CD14-positive monocyte (primary cell): ENCODE results near the gene TOX3. TPM values are rescaled to one million over a fixed set of nuclear protein-coding genes. Genes with fewer than 3 reads are reported as not detected.

Source experiments
- DNase-seq, 3 donors: peaks; one replicate each; pipeline ENCODE4 v3.0.0-alpha.2; 2011 to 2022
- H2AFZ ChIP-seq: 2 replicates; pipeline ENCODE4 v1.6.0; 2012; ENCODE audit warnings: mild to moderate bottlenecking, low read depth, low read length, inconsistent platforms; ENCODE audit not compliant: insufficient read depth, poor library complexity, severe bottlenecking
- H3K27ac ChIP-seq, 2 donors: 1 replicate in 1 of 2; 2 replicates in 1 of 2; pipeline ENCODE4 v1.5.1; 2012 to 2013; ENCODE audit warnings: low read length in 2 of 2, control low read depth in 1 of 2, inconsistent platforms in 1 of 2, low read depth in 1 of 2, mild to moderate bottlenecking in 1 of 2
- H3K27me3 ChIP-seq, 2 donors: one replicate each; pipeline versions ENCODE4 v1.6.0 to v1.6.1; 2011 to 2013; ENCODE audit warnings: low read length in 2 of 2; ENCODE audit not compliant: control insufficient read depth in 2 of 2, insufficient read depth in 2 of 2
- H3K36me3 ChIP-seq, 2 donors: replicated peaks in 1 of 2; 1 replicate in 1 of 2; 2 replicates in 1 of 2; pipeline versions ENCODE4 v1.5.1 to v1.6.1; 2012 to 2013; ENCODE audit warnings: low read length in 2 of 2, control low read depth in 1 of 2, inconsistent platforms in 1 of 2, mild to moderate bottlenecking in 1 of 2; ENCODE audit not compliant: insufficient read depth in 2 of 2, control insufficient read depth in 1 of 2
- H3K4me1 ChIP-seq, 2 donors: 1 replicate in 1 of 2; 2 replicates in 1 of 2; pipeline versions ENCODE4 v1.5.1 to v1.6.1; 2012 to 2013; ENCODE audit warnings: low read length in 2 of 2, control low read depth in 1 of 2, inconsistent platforms in 1 of 2, mild to moderate bottlenecking in 1 of 2, moderate library complexity in 1 of 2; ENCODE audit not compliant: insufficient read depth in 2 of 2, control insufficient read depth in 1 of 2
- H3K4me2 ChIP-seq: replicated peaks from 2 replicates; pipeline ENCODE3; 2012; ENCODE audit warnings: low read length, moderate library complexity, mild to moderate bottlenecking; ENCODE audit not compliant: poor library complexity, severe bottlenecking; ENCODE audit errors: extremely low read depth
- H3K4me3 ChIP-seq, 3 experiments: fragments of 200-600 bp in 1 of 3; sonication (generic) in 1 of 3; replicated peaks in 1 of 3; 1 replicate in 2 of 3; 2 replicates in 1 of 3; pipeline ENCODE4 v1.5.1; 2011 to 2013; ENCODE audit warnings: low read length in 3 of 3, mild to moderate bottlenecking in 3 of 3, control low read depth in 2 of 3, low read depth in 2 of 3, inconsistent platforms in 1 of 3, moderate library complexity in 1 of 3
- H3K79me2 ChIP-seq: 2 replicates; pipeline ENCODE4 v1.6.0; 2012; ENCODE audit warnings: mild to moderate bottlenecking, control low read depth, inconsistent platforms, low read length, moderate library complexity; ENCODE audit not compliant: insufficient read depth
- H3K9ac ChIP-seq: 2 replicates; pipeline ENCODE4 v1.6.0; 2017; ENCODE audit warnings: low read length, mild to moderate bottlenecking; ENCODE audit not compliant: insufficient read depth, poor library complexity, severe bottlenecking
- H3K9me3 ChIP-seq, 2 donors: replicated peaks in 1 of 2; 1 replicate in 1 of 2; 2 replicates in 1 of 2; pipeline versions ENCODE4 v1.5.1 to v1.6.1; 2012 to 2013; ENCODE audit warnings: low read length in 2 of 2, control low read depth in 1 of 2; ENCODE audit not compliant: control insufficient read depth in 1 of 2, insufficient read depth in 1 of 2
- H4K20me1 ChIP-seq: 2 replicates; pipeline ENCODE4 v1.6.0; 2012; ENCODE audit warnings: mild to moderate bottlenecking, low read length, control low read depth, moderate library complexity; ENCODE audit not compliant: insufficient read depth
- H3K27ac Mint-ChIP-seq, 7 donors: one replicate each; pipeline ENCODE4 v1.8.0; 2020; ENCODE audit warnings: mild to moderate bottlenecking in 7 of 7, mixed read lengths in 7 of 7, moderate library complexity in 6 of 7, inconsistent platforms in 2 of 7
- H3K27me3 Mint-ChIP-seq, 3 donors: one replicate each; pipeline ENCODE4 v1.8.0; 2021 to 2022; ENCODE audit warnings: low read depth in 3 of 3, mild to moderate bottlenecking in 3 of 3, mixed read lengths in 3 of 3, moderate library complexity in 3 of 3, inconsistent platforms in 1 of 3
- H3K36me3 Mint-ChIP-seq, 2 donors: one replicate each; pipeline ENCODE4 v1.8.0; 2020; ENCODE audit warnings: mixed read lengths in 2 of 2, inconsistent platforms in 1 of 2, mild to moderate bottlenecking in 1 of 2
- H3K4me1 Mint-ChIP-seq: one replicate; pipeline ENCODE4 v1.8.0; 2020; ENCODE audit warnings: mild to moderate bottlenecking, mixed read lengths
- H3K4me3 Mint-ChIP-seq, 2 donors: one replicate each; pipeline ENCODE4 v1.8.0; 2020; ENCODE audit warnings: mild to moderate bottlenecking in 2 of 2, mixed read lengths in 2 of 2, moderate library complexity in 1 of 2
- H3K9me3 Mint-ChIP-seq, 7 donors: one replicate each; pipeline ENCODE4 v1.8.0; 2020 to 2022; ENCODE audit warnings: mixed read lengths in 7 of 7, mild to moderate bottlenecking in 6 of 7, moderate library complexity in 6 of 7, inconsistent platforms in 2 of 7
- WGBS: methylation state at CpG from one replicate; pipeline ENCODE4 v1.1.5; 2013; ENCODE audit warnings: missing lambda C conversion rate; ENCODE audit not compliant: insufficient coverage; 5-methylcytosine and 5-hydroxymethylcytosine counted together
- intact Hi-C, 2 donors: fragments of 100-400 bp; cut with micrococcal nuclease; formaldehyde crosslinking; loops; one replicate each; pipeline versions ENCODE4 v1.15.0 to v1.15.1; 2023
- polyA plus RNA-seq, 3 donors: library from polyadenylated mRNA; depleted of rRNA in 1 of 3; unstranded in 2 of 3; stranded (reverse) in 1 of 3; fragments of 300-500 nt in 2 of 3; fragments of >200 nt in 1 of 3; fragmentation: Illumina TruSeq in 2 of 3; gene quantifications; 1 replicate in 2 of 3; 2 replicates in 1 of 3; pipeline ENCODE4 v1.2.3, GENCODE V29; 2012 to 2021
- TF ChIP-seq, protein P1 (sequence below): fragments of 200-600 bp; IDR thresholded peaks from one replicate; pipeline ENCODE4 v1.8.0; 2022; ENCODE audit warnings: antibody characterized with exemption, mild to moderate bottlenecking

The TOX3 gene
- polyA plus RNA-seq, 3 donors: not detected

DNA sequence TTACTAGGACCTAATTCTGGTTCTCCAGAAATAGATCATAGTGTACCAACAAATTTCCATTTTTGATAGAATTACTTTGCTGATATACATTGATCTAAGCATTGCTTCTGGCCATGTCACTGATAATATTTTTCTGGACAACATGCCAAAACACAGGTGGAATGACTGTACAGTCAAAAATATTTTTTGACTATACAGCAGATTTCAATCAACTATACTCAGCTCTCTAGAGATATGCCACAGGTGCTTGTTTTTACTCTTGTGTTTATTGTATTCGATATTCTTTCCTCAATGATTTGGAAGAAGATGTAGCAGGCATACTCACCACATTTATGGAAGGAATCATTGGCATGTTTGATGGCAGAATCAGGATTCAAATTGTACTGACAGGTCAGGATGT is 21.6 kb upstream of the TOX3 start:
- H4K20me1 ChIP-seq: no peaks in the 10 kb centered on the region
- no peak overlapping the region for H3K27ac ChIP-seq
- no peak overlapping the region for H3K9ac ChIP-seq
- H3K27ac Mint-ChIP-seq: no peak overlapping the region
- intact Hi-C loops: no loop called here
- no CpG with 5 or more reads among the region's 1 CpG for WGBS
- peaks cover 0 to 12% (median 3%) of the 10 kb centered on the region in 7 donors for H3K9me3 Mint-ChIP-seq
- H3K9me3 ChIP-seq: no peaks in the 10 kb centered on the region
- no peaks in the 10 kb centered on the region for H3K36me3 Mint-ChIP-seq
- no peaks in the 10 kb centered on the region for H3K27me3 ChIP-seq
- H3K79me2 ChIP-seq: no peaks in the 10 kb centered on the region
- H3K36me3 ChIP-seq: no peaks in the 10 kb centered on the region
- H3K4me3 ChIP-seq: no peak overlapping the region
- H3K4me1 ChIP-seq: no peaks in the 10 kb centered on the region
- peaks cover 1 to 6% (median 2%) of the 10 kb centered on the region in 3 donors for H3K27me3 Mint-ChIP-seq
- no peak overlapping the region for H3K4me2 ChIP-seq
- peaks cover 3% of the 10 kb centered on the region for H3K4me1 Mint-ChIP-seq
- no peak for DNase-seq
- TF ChIP-seq, protein P1, sequence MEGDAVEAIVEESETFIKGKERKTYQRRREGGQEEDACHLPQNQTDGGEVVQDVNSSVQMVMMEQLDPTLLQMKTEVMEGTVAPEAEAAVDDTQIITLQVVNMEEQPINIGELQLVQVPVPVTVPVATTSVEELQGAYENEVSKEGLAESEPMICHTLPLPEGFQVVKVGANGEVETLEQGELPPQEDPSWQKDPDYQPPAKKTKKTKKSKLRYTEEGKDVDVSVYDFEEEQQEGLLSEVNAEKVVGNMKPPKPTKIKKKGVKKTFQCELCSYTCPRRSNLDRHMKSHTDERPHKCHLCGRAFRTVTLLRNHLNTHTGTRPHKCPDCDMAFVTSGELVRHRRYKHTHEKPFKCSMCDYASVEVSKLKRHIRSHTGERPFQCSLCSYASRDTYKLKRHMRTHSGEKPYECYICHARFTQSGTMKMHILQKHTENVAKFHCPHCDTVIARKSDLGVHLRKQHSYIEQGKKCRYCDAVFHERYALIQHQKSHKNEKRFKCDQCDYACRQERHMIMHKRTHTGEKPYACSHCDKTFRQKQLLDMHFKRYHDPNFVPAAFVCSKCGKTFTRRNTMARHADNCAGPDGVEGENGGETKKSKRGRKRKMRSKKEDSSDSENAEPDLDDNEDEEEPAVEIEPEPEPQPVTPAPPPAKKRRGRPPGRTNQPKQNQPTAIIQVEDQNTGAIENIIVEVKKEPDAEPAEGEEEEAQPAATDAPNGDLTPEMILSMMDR: no peak
- H2AFZ ChIP-seq: no peak overlapping the region
- no peak overlapping the region for H3K4me3 Mint-ChIP-seq

DNA sequence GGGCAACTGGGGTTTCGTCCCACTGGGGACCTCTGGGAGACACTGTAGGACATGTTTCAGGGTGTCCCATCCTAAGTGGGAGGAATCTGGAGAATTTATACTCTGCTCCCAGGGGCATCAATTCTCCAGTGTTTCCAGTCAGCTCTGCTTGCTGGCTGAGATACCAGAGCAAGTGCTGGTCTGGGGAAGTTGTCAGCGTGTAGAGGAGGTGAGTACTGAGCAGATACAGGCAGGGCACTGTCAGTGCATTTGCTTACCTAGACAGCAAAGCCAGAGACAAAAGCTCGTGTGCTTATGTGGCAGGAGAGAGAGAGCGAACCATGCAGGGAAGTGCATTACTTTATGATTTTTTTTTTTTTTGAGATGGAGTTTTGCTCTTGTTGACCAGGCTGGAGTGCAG is 20.2 kb upstream of the TOX3 start:
- no peak overlapping the region for H3K27ac Mint-ChIP-seq
- no peak for DNase-seq
- H3K36me3 Mint-ChIP-seq: no peaks in the 10 kb centered on the region
- H3K4me3 ChIP-seq: no peak overlapping the region
- H2AFZ ChIP-seq: no peak overlapping the region
- no peak overlapping the region for H3K9ac ChIP-seq
- H3K36me3 ChIP-seq: no peaks in the 10 kb centered on the region
- no peaks in the 10 kb centered on the region for H4K20me1 ChIP-seq
- H3K4me2 ChIP-seq: no peak overlapping the region
- H3K27me3 Mint-ChIP-seq: peaks cover 1 to 6% (median 2%) of the 10 kb centered on the region in 3 donors
- H3K4me1 Mint-ChIP-seq: no peaks in the 10 kb centered on the region
- H3K4me3 Mint-ChIP-seq: no peak overlapping the region
- H3K79me2 ChIP-seq: no peaks in the 10 kb centered on the region
- intact Hi-C loops: no loop called here
- H3K9me3 ChIP-seq: no peaks in the 10 kb centered on the region
- WGBS: 88% methylated on average over 2 of the region's 4 CpGs
- H3K27ac ChIP-seq: no peak overlapping the region
- peaks cover 0 to 12% (median 3%) of the 10 kb centered on the region in 7 donors for H3K9me3 Mint-ChIP-seq
- no peaks in the 10 kb centered on the region for H3K27me3 ChIP-seq
- H3K4me1 ChIP-seq: no peaks in the 10 kb centered on the region
- TF ChIP-seq, protein P1: no peak
